OCI-LY3 (cell line): ENCODE results near the gene C8G.

Experiments used
- EZH2phosphoT487 ChIP-seq: fragments of 200-600 bp; shearing (Covaris generic); IDR thresholded peaks from 2 replicates; pipeline ENCODE4 v1.6.1; 2018; ENCODE audit warnings: antibody characterized with exemption, mixed run types, low read depth
- TF ChIP-seq, protein P1 (sequence below): fragments of 200-600, 300-600 bp; sonication (generic); IDR thresholded peaks from 2 replicates; pipeline ENCODE4 v1.5.1; 2014; ENCODE audit warnings: antibody characterized with exemption, low read length, low read depth

DNA sequence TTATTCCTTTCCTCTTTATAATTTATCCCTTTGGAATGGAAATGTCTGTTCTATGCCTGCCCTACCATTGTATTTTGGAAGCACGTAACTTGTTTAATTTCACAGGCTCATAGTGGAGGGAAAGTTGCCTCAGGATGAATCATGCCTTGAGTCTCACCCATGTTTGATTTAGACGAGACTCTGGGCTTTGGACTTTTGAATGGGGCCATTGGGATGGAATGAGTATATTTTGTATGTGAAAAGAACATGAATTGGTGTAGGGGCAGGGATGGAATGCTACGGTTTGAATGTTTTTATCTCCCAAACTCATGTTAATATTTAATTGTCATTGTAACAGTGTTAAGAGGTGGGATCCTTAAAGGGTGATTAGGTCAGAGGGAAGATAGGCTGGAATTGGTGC lies 10.8 kb upstream of the C8G start:
- TF ChIP-seq, protein P1, sequence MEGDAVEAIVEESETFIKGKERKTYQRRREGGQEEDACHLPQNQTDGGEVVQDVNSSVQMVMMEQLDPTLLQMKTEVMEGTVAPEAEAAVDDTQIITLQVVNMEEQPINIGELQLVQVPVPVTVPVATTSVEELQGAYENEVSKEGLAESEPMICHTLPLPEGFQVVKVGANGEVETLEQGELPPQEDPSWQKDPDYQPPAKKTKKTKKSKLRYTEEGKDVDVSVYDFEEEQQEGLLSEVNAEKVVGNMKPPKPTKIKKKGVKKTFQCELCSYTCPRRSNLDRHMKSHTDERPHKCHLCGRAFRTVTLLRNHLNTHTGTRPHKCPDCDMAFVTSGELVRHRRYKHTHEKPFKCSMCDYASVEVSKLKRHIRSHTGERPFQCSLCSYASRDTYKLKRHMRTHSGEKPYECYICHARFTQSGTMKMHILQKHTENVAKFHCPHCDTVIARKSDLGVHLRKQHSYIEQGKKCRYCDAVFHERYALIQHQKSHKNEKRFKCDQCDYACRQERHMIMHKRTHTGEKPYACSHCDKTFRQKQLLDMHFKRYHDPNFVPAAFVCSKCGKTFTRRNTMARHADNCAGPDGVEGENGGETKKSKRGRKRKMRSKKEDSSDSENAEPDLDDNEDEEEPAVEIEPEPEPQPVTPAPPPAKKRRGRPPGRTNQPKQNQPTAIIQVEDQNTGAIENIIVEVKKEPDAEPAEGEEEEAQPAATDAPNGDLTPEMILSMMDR, result no peak
- TF ChIP-seq EZH2phosphoT487, result no peak
